GM19395 (cell line): Measurements from ENCODE around the gene CEP112.
A peak's percentile ranks its signal among the peaks of the same experiment; 100 is the strongest.

Source experiments
- ATAC-seq: cut with Tn5 transposase; IDR thresholded peaks from one replicate; pipeline ENCODE4 v1.9.1; 2021; ENCODE audit warnings: mild to moderate bottlenecking, moderate library complexity; ENCODE audit not compliant: unreplicated experiment

Gene CEP112

GRCh38 chr17:65664696-65665095, 527.2 kb downstream of the CEP112 start:
- no peak for ATAC-seq

- no peak for ATAC-seq
These were observed 527.7 kb downstream of the CEP112 start for GRCh38 chr17:65664266-65664665.

- no peak for ATAC-seq
These were observed 529.7 kb downstream of the CEP112 start for GRCh38 chr17:65662196-65662595.

GRCh38 chr17:65660947-65661346, 531.0 kb downstream of the CEP112 start:
- ATAC-seq, result no peak

- ATAC-seq, result no peak
These were observed 531.9 kb downstream of the CEP112 start for GRCh38 chr17:65660078-65660477.

GRCh38 chr17:65659512-65659911, 532.4 kb downstream of the CEP112 start:
- no peak for ATAC-seq

- ATAC-seq, result no peak
These were observed 534.6 kb downstream of the CEP112 start for GRCh38 chr17:65657251-65657828.

- peak; percentile 84 for ATAC-seq
These were observed 535.3 kb downstream of the CEP112 start for GRCh38 chr17:65656390-65657250.

- ATAC-seq, result no peak
These were observed 536.2 kb downstream of the CEP112 start for GRCh38 chr17:65655706-65656105.

- ATAC-seq, result no peak
These were observed 547.4 kb downstream of the CEP112 start for GRCh38 chr17:65644545-65644944.

GRCh38 chr17:65638221-65638975, 553.5 kb downstream of the CEP112 start:
- ATAC-seq, result no peak

GRCh38 chr17:65637786-65638185, 554.1 kb downstream of the CEP112 start:
- no peak for ATAC-seq

- no peak for ATAC-seq
These were observed 557.4 kb downstream of the CEP112 start for GRCh38 chr17:65634533-65634932.

- no peak for ATAC-seq
These were observed 557.9 kb downstream of the CEP112 start for GRCh38 chr17:65633988-65634387.

GRCh38 chr17:65633146-65633881, 558.6 kb downstream of the CEP112 start:
- ATAC-seq, result no peak

- no peak for ATAC-seq
These were observed 561.4 kb downstream of the CEP112 start for GRCh38 chr17:65630502-65630901.

GRCh38 chr17:65629234-65629690, 562.7 kb downstream of the CEP112 start:
- ATAC-seq, result no peak

GRCh38 chr17:65628644-65629036, 563.3 kb downstream of the CEP112 start:
- ATAC-seq, result no peak

GRCh38 chr17:65627891-65628643, 563.9 kb downstream of the CEP112 start:
- no peak for ATAC-seq

GRCh38 chr17:65627108-65627507, 564.8 kb downstream of the CEP112 start:
- no peak for ATAC-seq
